ENCODE data around the gene RPP38.

The RPP38 gene

GRCh38 chr10:15112657-15113056 is 15.5 kb downstream of the RPP38 start:
- no peak for DNase-seq (ENCODE audit: low read depth)

GRCh38 chr10:15113766-15114165 is 16.6 kb downstream of the RPP38 start:
- DNase-seq (ENCODE audit: low read depth) = no peak

- no peak for DNase-seq (ENCODE audit: low read depth)
These were observed 19.1 kb downstream of the RPP38 start for GRCh38 chr10:15116225-15116624.

DNA sequence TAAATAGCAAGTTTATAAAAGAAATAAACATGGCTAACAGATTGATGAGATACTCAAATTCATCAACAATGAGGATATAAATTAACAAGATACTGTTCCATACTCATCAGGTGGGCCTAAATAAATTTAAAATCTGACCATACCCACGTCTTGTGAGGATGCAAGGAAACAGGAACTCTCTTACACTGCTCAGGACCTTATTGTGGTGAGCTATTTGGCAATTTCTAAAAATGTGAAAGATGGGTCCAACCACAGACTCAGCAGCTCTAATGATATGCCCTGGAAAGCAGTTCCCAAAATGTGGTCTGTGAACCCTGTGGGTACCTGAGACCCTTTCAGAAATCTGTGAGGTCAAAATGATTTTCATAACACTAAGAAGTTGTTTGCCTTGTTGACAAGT is 21.5 kb downstream of the RPP38 start:
- no peak for DNase-seq (ENCODE audit: low read depth)

GRCh38 chr10:15120523-15120922 is 23.4 kb downstream of the RPP38 start:
- DNase-seq (ENCODE audit: low read depth) = no peak

DNA sequence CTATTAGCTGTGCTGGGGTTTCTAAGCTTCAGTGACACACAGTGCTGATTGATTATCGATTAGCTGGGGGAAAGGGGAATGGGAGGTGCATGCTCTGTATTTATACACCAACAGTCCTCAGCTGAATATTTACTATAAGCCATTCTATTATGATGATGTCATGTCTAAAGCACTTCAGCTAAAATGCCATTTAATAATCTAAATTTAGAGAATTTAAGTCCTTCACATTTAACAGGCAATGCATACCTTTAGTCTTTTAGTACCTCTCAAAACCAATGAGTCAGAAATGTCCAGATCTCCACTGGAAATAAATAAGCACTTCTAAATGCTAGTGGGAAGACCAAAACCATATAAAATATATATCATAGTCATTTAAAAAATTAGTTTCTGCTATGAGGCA is 24.6 kb downstream of the RPP38 start:
- DNase-seq (ENCODE audit: low read depth) = no peak

DNA sequence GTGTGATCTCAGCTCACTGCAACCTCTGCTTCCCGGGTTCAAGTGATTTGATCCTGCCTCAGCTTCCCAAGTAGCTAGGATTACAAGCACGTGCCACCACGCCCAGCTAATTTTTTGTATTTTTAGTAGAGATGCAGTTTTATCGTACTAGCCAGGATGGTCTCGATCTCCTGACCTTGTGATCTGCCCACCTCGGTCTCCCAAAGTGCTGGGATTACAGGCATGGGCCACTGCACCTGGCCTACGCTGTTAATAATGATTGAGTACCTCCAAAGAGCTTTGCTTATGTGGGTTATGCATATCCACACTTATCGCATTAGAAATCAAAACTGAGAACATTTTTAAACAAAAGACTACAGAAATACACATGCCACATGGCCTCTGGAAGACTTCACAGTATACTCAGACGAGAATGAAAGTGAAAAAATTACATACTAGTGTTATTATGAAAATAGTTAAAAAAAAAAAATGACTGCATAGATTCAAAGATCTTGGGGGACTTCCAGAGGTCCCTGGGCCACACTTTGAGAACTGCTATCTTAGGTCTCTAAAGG is 25.4 kb downstream of the RPP38 start:
- no peak for DNase-seq (ENCODE audit: low read depth)

DNA sequence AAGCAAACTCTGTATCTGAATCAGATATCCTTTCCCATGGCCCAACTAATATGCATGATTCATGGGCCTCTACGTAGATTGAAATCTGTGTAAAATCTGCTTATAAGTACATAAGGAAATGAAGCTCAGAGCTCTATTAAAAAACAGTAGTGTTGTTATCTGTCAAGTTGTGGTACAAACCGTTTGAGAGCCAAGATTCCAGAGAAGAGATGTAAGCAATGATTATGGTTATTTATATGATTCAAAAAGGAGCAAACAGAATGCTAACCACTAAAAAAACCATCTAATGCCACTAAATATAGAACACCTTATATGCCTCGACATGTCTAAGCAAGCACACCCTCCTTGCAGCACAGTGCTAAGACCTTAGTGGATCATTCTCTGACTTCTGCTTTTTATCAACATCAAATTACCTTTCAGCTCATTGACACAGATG is 26.6 kb downstream of the RPP38 start:
- DNase-seq (ENCODE audit: low read depth) = no peak

DNA sequence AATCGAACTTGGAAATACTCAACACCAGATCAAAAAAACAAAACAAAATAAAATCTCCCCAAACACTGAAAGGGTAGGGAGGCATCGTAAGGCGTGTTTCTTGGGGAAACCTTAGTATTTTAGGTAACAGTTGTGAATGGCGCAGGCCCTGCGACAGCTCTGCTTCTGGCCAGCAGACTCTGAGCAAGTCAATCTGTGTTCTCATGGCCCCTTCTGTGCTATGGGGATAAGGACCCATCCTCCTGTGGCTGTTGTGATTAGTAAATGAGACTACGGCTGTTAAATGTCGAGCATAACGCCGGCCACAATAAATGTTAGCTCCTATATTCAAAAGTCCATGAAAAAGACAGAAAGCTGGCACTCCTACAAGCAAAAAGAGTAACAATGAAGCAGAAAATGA is 27.0 kb downstream of the RPP38 start:
- DNase-seq (ENCODE audit: low read depth) = no peak

DNA sequence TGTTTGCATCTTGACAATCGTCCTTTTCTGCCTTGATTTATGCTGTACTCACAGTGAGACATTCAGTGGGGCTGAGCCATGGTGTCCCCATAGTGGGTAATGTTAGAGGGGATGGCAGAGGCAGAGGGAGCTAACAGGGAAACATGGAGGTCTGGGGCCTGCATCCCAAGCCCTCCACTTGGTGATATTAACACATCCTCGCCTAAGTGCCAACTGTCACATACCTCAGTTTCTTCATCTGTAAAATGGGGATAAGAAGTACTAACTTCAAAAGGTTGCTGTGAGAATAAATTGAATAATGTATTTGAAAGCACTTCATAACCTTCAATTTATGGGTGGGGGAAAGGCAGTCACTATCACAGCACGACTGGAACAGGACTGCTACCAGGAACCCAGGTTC is 27.8 kb downstream of the RPP38 start:
- no peak for DNase-seq (ENCODE audit: low read depth)

- no peak for DNase-seq (ENCODE audit: low read depth)
These were observed 34.2 kb downstream of the RPP38 start for GRCh38 chr10:15131330-15131729.

GRCh38 chr10:15136129-15137035 is 39.2 kb downstream of the RPP38 start:
- DNase-seq (ENCODE audit: low read depth) = no peak

DNA sequence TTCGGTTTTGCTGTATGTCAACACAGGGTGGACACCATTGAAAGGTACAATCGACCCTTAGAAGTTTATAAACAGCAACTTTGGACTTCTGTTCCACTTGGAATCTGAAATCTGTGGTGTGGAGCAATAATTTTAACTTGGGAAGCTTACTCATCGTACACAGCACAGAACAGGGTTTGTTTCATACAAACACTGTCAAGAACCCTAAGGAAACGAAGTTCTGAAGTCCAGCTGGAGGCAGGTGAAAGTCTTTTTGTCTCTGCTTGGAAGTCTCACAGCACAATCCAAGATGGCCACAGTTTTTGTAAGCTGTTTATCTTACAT is 39.8 kb downstream of the RPP38 start:
- DNase-seq (ENCODE audit: low read depth) = no peak

DNA sequence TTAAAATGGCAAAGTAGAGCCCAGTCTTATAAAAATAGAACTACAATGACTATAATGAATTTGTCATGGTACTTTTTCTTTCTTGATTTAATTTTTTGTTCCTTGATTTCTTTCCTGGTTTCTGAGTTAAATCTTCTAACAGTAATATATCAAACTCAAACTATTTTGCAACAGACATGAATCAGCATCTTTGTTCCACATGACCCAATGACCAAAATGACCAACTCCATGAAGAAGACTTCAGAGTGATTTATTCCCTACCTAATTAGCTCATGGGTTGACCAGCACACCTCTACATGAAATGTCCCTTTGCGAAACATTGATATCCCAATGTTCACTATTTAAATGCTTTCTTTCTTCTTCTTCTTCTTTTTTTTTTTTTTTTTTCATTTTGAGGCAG is 40.5 kb downstream of the RPP38 start:
- DNase-seq (ENCODE audit: low read depth) = no peak

GRCh38 chr10:15140698-15141097 is 43.5 kb downstream of the RPP38 start:
- no peak for DNase-seq (ENCODE audit: low read depth)

- no peak for DNase-seq (ENCODE audit: low read depth)
These were observed 44.2 kb downstream of the RPP38 start for GRCh38 chr10:15141136-15142054.

DNA sequence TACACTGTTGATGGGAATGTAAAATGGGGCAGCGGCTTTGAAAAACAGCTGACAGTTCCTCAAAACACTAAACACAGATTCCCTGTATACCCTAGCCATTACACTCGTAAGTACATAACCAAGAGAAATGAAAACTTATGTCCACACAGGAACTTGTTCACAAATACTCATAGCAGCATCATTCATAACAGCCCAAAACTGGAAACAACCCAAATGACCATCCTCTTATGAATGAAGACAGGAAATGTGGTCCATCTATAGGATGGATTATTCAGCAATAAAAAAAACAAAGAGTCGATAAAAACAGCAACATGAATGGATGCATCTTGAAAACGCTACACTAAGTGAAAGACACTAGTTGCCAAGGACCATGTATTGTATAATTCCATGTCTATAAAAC is 47.6 kb downstream of the RPP38 start:
- DNase-seq (ENCODE audit: low read depth) = no peak

DNA sequence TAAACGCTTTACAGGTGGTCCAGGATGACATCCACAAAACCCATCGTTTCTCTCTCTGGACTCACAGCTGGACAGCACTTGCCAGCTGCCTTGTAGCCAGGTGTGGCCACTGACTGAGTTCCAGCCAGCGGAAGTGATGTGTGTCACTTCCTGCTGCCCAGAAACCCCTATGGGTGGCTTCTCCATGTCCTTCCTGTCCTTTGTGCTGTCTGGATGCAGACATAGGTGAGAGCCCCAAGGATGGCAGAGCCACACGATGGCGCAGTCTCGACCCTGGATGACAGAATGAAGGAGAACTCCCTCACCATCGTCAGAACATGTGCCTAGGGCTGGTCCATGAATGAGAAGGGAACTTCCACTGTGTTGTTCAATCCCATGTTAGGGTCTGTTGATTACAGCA is 49.2 kb downstream of the RPP38 start:
- DNase-seq (ENCODE audit: low read depth) = no peak

DNA sequence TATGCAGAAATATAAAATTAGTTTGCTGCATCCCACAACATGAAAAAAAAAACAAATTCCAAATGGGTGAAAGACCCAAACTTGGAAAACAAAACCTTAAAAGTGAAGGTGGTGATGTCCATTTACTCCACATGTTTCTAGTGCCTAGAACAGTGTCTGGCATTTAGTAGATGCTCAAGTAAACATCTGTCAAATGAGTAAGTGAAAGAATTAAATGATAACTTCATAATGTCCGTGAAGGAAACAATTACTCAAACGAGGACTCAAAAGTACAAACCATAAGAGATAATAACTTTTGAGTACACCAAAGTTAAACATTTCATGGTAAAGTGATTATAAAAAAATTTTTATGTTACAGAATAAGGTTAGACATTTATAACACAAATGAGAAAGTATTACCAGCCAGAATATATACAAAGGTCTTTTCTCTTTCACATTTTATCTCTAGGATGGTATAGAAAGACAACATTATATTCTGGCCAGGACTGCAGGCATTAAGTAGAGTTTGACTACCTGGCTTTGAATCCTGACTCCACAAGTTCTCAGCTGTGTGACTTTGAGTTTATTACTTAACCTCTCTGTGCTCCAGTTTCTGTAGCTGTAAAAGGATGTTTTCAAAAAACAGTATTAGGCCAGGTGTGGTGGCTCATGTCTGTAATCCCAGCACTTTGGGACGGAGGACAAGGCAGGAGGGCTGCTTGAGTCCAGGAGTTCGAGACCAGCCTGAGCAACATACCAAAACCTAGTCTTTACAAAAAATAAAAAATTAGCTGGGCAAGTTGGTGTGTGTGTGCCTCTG is 50.6 kb downstream of the RPP38 start:
- DNase-seq (ENCODE audit: low read depth) = no peak

GRCh38 chr10:15149042-15149771 is 52.1 kb downstream of the RPP38 start:
- no peak for DNase-seq (ENCODE audit: low read depth)

DNA sequence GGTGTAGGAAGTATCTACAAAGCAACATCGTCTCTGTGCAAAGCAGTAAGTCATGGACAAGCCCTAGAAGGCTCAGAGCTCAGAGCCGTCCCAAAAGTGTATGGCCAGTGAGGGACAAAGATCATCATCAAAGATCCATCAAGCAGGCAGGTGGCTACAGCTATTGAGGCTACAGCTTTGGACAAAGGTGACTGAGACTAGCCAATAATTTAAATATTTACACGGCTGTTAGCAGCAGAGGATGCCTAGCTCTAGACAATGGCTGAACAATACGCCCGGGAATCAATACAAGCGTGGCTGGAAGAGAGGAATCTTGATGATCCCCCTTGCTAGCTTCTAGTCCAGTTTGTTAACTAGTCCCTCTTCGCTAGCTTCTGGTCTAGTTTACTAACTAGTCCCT is 53.4 kb downstream of the RPP38 start:
- DNase-seq (ENCODE audit: low read depth) = no peak

Measured in activated T-cell treated with anti-CD3 and anti-CD28 coated beads for 1 hour (primary cell).